GM13976 (cell line): Measurements from ENCODE around the gene ARFRP1.

Experiments
- DNase-seq: peaks from one replicate; pipeline ENCODE4 v3.0.0; 2012; ENCODE audit warnings: low spot score
- CTCF ChIP-seq: IDR thresholded peaks from 2 replicates; pipeline ENCODE4 v1.5.1; 2012; ENCODE audit warnings: borderline replicate concordance, mild to moderate bottlenecking; ENCODE audit not compliant: insufficient read depth; ENCODE audit errors: extremely low read depth, missing control alignments, control extremely low read depth
- in situ Hi-C: fragments of 300-500 bp; cut with MboI; formaldehyde crosslinking; loops from one replicate; pipeline ENCODE4 v1.12.0; 2022; ENCODE audit warnings: low sequenced_read_pairs, mixed read lengths, inconsistent platforms; ENCODE audit not compliant: unreplicated experiment

The ARFRP1 gene

DNA sequence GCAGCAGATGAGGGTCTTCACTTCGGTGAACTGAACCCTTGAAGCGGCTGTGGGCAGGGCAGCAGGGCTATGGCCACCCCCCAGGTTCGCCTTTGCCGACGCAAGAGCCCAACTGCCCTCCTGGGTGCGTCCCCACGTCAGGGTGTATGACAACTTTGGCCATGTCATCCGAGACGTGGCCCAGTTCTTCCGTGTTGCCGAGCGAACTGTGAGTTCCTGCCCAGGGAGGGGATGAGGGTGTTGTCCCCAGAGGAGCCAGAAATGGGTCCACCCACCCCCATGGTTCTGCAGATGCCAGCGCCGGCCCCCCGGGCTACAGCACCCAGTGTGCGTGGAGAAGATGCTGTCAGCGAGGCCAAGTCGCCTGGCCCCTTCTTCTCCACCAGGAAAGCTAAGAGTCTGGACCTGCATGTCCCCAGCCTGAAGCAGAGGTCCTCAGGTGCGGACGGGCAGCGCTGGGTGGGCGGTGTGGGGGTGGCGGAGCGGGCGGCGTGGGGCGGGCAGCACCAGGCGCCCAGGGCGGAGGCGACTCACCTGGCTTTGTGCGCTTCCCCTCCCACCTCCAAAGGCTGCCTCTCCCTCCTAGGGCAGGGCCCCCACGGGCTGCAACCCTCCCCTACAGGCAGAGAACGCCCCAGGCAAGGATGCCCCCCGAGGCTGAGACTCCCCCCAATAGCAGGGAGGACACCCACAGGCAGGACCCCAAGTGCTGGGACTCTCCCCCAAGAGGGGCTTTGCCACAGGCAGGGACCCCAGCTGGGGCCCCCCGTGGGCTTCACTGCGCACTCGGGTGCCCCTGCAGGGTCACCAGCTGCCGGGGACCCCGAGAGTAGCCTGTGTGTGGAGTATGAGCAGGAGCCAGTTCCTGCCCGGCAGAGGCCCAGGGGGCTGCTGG, 17.5 kb downstream of the ARFRP1 start:
- in situ Hi-C loops: no loop called here
- no peak for DNase-seq
- TF ChIP-seq CTCF: no peak

- in situ Hi-C loops: no loop called here
- no peak for TF ChIP-seq CTCF
- no peak for DNase-seq
Observed at GRCh38 chr20:63689046-63690002, 18.5 kb downstream of the ARFRP1 start.

DNA sequence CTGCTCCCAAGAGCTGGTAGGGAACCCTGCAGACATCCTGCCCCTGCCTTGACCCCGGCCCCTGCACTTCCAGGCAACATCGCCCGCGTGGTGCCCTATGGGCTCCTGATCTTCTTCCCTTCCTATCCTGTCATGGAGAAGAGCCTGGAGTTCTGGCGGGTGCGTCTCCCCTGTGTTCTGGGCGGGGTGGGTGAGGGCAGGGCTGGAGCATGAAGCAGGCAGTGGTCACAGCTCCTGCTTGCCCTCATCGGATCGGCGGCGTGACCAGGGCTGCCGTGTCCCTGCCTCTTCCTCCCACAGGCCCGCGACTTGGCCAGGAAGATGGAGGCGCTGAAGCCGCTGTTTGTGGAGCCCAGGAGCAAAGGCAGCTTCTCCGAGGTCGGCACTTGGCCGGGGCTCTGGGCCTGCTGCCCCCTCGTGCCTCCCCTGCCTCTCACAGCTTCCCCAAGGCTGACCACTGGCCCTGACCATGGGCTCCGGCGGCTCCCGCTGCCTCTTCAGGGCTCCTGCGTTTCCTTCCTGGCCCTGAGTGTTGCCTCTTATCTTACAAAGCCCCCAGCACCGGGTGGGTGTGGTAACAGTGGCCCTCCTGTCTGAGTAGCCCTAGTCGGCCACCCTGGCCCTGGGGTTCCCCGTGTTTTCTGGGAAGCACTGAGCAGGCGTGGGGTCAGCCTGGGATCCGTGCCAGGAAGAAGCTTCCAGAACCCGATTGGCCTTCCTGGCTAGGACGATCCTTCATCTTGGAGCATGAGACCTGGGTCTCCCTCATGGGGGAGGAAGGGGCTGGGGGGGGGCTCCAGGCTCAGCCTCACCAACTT, 19.3 kb downstream of the ARFRP1 start:
- DNase-seq: no peak
- TF ChIP-seq CTCF: no peak
- in situ Hi-C loops: no loop called here

- in situ Hi-C loops: no loop called here
- DNase-seq: no peak
- TF ChIP-seq CTCF: no peak
Observed at GRCh38 chr20:63687419-63688178, 20.2 kb downstream of the ARFRP1 start.

- in situ Hi-C loops: no loop called here
- no peak for TF ChIP-seq CTCF
- DNase-seq: peak; percentile 67
Observed at GRCh38 chr20:63686492-63687321, 21.1 kb downstream of the ARFRP1 start.
